Ovary (tissue), 9 donors: Measurements from ENCODE around the gene FAM210A. TPM values are rescaled to one million over a fixed set of nuclear protein-coding genes. Genes with fewer than 3 reads are reported as not detected.

Source experiments
- DNase-seq, 5 donors: peaks; one replicate each; pipeline ENCODE4 v3.0.0-alpha.2; 2019 to 2020
- H3K27ac ChIP-seq, 2 donors: fragments of 200-600 bp; one replicate each; pipeline versions ENCODE4 v1.5.1 to v1.8.0; 2019 to 2022
- H3K27me3 ChIP-seq: fragments of 200-600 bp; one replicate; pipeline ENCODE4 v1.8.0; 2022
- H3K36me3 ChIP-seq: fragments of 200-600 bp; sonication (generic); one replicate; pipeline ENCODE4 v1.5.1; 2019
- H3K4me1 ChIP-seq: one replicate; pipeline ENCODE4 v1.8.1; 2013; ENCODE audit warnings: mild to moderate bottlenecking, moderate library complexity; ENCODE audit not compliant: insufficient read depth
- H3K4me3 ChIP-seq: fragments of 200-600 bp; sonication (generic); one replicate; pipeline ENCODE4 v1.5.1; 2017
- H3K9me3 ChIP-seq, 2 donors: fragments of 200-600 bp in 1 of 2; sonication (generic) in 1 of 2; one replicate each; pipeline versions ENCODE4 v1.5.1 to v1.8.1; 2013 to 2019; ENCODE audit warnings: mild to moderate bottlenecking in 1 of 2, moderate library complexity in 1 of 2
- CTCF ChIP-seq, 3 donors: fragments of 450-650 bp in 2 of 3; fragments of 200-600 bp in 1 of 3; IDR thresholded peaks; one replicate each; pipeline versions ENCODE4 v1.5.1 to v1.8.0; 2016 to 2022; ENCODE audit warnings: antibody characterized with exemption in 3 of 3, mild to moderate bottlenecking in 1 of 3
- EP300 ChIP-seq: sonication (generic); formaldehyde crosslinking; IDR thresholded peaks from one replicate; pipeline ENCODE4 v1.6.1; 2017; ENCODE audit warnings: antibody characterized with exemption
- POLR2A ChIP-seq: fragments of 450-650 bp; IDR thresholded peaks from one replicate; pipeline ENCODE4 v1.6.1; 2017; ENCODE audit warnings: antibody characterized with exemption, mild to moderate bottlenecking, moderate library complexity
- WGBS, 3 donors: extraction: QIAGEN DNeasy Blood & Tissue Kit in 1 of 3; methylation state at CpG; one replicate each; pipeline versions ENCODE4 v1.1.5 to v1.1.7; 2013 to 2017; 5-methylcytosine and 5-hydroxymethylcytosine counted together
- intact Hi-C, 4 donors: fragments of 100-400 bp; cut with DNase I; formaldehyde crosslinking; loops; one replicate each; pipeline versions ENCODE4 v1.11.0 to v1.15.1; 2022 to 2023
- polyA plus RNA-seq, 2 donors: library from polyadenylated mRNA; stranded (reverse); fragments of 200-250 nt in 1 of 2; fragments of 350-450 nt in 1 of 2; fragmentation: Illumina TruSeq in 1 of 2; extraction: RNeasy Lipid Tissue Mini Kit (QIAGEN cat#74804) in 1 of 2; gene quantifications; one replicate each; pipeline ENCODE4 v1.2.3, GENCODE V29; 2013 to 2014
- total RNA-seq, 7 donors: library from RNA; depleted of rRNA in 2 of 7; stranded (reverse); fragments of >200 nt in 2 of 7; fragmentation: NEBNext Ultra II Directional in 3 of 7; extraction: Animal tissue kit (Norgen Biotek cat#: 25700) in 3 of 7; gene quantifications; one replicate each; pipeline versions ENCODE4 v1.1.0 to v1.2.4, GENCODE V29; 2016 to 2023
- donor health status: DM: no; HTN: no; CAD: no; lungs with moderate emphysema.
- donor health status: DM: no; HTN: no; CAD: no.
- donor health status: Bipolar disorder and iron deficiency.
- donor health status: DM: yes; HTN: yes; CAD: no.
- donor health status: DM: no; HTN: no; CAD: no.
- donor health status: DM: yes; HTN: yes; CAD: no.

Gene FAM210A
- total and polyA plus RNA-seq, 9 donors: 4.7 to 15.2 (median 12.6) TPM

DNA sequence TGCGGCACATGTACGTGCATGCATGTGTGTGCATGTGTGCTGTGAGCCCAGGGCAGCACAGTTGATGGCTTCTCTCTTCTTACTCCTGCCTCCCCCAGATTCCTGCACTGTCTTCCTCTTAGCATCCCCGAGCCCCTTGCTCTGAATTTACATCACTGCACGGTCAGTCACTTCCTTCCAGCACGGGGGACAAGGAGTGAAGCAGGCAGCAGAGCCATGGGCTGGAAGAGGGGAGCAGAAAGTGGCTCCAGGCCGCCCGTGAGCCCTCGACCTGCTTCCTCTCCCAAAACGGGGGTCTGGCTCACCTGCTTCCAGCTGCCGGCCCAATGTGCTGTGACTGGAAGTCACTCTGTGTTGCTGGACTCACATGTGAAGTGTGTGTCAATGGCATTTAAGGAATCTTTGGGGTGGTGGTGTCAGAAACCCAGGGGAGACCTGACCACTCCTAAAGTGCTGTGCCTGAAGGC, 106.1 kb downstream of the FAM210A start:
- Histone ChIP-seq H3K4me3 (no peak overlapping the region), H3K9me3 (no peaks in the 10 kb centered on the region), H3K27me3 (no peaks in the 10 kb centered on the region), H3K36me3 (no peaks in the 10 kb centered on the region), H3K27ac (no peak overlapping the region), H3K4me1 (no peaks in the 10 kb centered on the region)
- 86 to 90% (median 89%) methylated on average over 10 of the region's 10 CpGs for WGBS, 3 donors
- no peak for DNase-seq
- intact Hi-C loops: no loop called here
- TF ChIP-seq POLR2A (no peak), EP300 (no peak), CTCF (IDR thresholded peaks at IDR 0.05) (no peak)

DNA sequence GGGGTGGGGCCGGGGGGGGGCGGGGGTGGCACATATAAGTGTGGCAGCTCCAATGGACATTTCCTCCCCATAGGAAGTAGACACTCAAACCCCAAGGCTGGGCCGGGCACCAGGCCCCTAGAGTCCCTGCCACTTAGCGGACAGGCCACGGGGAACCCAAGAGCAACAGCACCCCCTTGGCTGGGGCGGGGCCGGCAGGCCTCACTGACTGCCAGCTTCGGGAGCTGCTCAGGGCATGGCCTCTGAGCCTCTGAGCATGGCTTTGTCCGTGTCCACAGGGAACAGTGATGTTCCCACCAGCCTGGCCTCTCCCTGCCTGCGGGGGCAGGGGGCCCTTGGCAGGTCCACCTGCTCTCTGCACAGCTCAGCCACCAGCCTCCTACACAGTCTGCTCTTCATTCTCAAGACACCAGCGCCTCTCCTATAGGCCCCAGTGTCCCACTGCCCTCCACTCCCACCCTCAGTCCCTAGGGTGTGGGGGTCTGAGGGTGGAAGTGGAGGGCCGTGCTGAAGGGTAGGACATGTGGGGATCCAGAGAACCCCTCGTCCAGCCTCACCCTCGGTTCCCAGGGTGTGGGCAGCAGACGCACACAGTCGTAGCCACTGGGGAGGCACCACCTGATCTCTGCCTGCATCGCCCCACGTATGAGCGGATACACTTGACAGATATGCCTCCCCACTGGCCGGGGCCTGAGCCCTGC, 106.7 kb downstream of the FAM210A start:
- H3K4me3 ChIP-seq: no peak overlapping the region
- H3K27ac ChIP-seq: no peak overlapping the region
- H3K27me3 ChIP-seq: no peaks in the 10 kb centered on the region
- H3K9me3 ChIP-seq: no peaks in the 10 kb centered on the region
- DNase-seq: no peak
- no peaks in the 10 kb centered on the region for H3K36me3 ChIP-seq
- TF ChIP-seq CTCF (IDR thresholded peaks at IDR 0.05): no peak
- TF ChIP-seq POLR2A: no peak
- no peak for TF ChIP-seq EP300
- intact Hi-C loops: no loop called here
- H3K4me1 ChIP-seq: no peaks in the 10 kb centered on the region
- WGBS, 3 donors: 82 to 90% (median 88%) methylated on average over 20 of the region's 20 CpGs

DNA sequence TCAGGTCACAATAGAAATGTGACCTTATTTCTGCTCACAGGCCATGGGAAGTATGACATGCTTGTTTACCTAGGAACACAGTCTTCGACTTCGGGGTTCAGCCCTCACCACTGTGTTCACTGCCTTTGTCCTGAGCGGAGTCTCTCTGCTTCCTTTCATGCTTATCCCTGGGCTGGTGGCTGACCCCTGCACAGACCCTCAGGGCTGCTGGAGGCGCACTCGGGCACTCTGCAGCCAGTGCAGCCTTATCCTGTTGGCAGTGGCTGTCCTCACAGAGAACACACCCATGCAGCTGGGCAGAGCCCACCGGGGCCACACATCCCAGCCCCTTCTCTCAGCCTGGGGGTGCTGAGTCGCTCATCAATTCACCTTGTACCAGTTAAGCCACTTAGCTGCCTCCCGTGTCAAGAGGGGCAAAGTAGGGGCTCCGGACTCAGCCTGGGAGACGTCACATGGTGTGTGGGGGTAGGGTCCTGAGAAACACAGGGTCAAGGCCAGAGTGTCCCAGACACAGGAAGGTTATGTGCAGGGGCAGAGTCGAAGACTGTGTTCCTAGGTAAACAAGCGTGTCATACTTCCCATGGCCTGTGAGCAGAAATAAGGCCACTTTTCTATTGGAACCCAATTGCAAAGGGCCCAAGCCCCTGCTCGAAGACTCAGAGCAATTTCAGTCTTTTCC, 107.5 kb downstream of the FAM210A start:
- H3K27ac ChIP-seq: no peak overlapping the region
- no peaks in the 10 kb centered on the region for H3K27me3 ChIP-seq
- no peak for TF ChIP-seq CTCF (IDR thresholded peaks at IDR 0.05)
- TF ChIP-seq POLR2A: no peak
- no peak for TF ChIP-seq EP300
- intact Hi-C loops: no loop called here
- DNase-seq: no peak
- no peak overlapping the region for H3K4me3 ChIP-seq
- 69 to 85% (median 81%) methylated on average over 13 of the region's 13 CpGs for WGBS, 3 donors
- H3K36me3 ChIP-seq: no peaks in the 10 kb centered on the region
- no peaks in the 10 kb centered on the region for H3K4me1 ChIP-seq
- H3K9me3 ChIP-seq: no peaks in the 10 kb centered on the region

- Histone ChIP-seq H3K36me3 (no peaks in the 10 kb centered on the region), H3K9me3 (no peaks in the 10 kb centered on the region), H3K27me3 (no peaks in the 10 kb centered on the region), H3K4me3 (no peak overlapping the region), H3K27ac (no peak overlapping the region), H3K4me1 (no peaks in the 10 kb centered on the region)
- TF ChIP-seq CTCF (IDR thresholded peaks at IDR 0.05) (no peak), POLR2A (no peak), EP300 (no peak)
- intact Hi-C loops: no loop called here
- DNase-seq: no peak
- 81 to 84% (median 83%) methylated on average over 9 of the region's 9 CpGs for WGBS, 3 donors
Measured at GRCh38 chr18:13617826-13618515, 108.4 kb downstream of the FAM210A start.
